RWPE1 (cell line): Measurements from ENCODE around the gene MOK.

Experiments used
- CTCF ChIA-PET: fragments of 350-600 bp; sonication (Branson Sonifier 250); formaldehyde crosslinking; extraction: SDS; loops from one replicate; lab custom pipeline; 2021; lab: Yijun Ruan, JAX
- POLR2A ChIA-PET: fragments of 400-600 bp; formaldehyde crosslinking; extraction: SDS; loops from one replicate; lab custom pipeline; 2020; ENCODE audit warnings: antibody characterized with exemption; ENCODE audit not compliant: low non-redundant PET; lab: Yijun Ruan, JAX
- DNase-seq: peaks from one replicate; pipeline ENCODE4 v3.0.0; 2012; ENCODE audit warnings: low spot score
- H3K27ac ChIP-seq: fragments of 450-650 bp; 2 replicates; pipeline ENCODE4 v1.5.1; 2017
- TF ChIP-seq, protein P1 (sequence below): fragments of 450-650 bp; conservative IDR thresholded peaks from 2 replicates; pipeline ENCODE4 v1.5.1; 2017; ENCODE audit warnings: low read depth, mild to moderate bottlenecking

The MOK gene

DNA sequence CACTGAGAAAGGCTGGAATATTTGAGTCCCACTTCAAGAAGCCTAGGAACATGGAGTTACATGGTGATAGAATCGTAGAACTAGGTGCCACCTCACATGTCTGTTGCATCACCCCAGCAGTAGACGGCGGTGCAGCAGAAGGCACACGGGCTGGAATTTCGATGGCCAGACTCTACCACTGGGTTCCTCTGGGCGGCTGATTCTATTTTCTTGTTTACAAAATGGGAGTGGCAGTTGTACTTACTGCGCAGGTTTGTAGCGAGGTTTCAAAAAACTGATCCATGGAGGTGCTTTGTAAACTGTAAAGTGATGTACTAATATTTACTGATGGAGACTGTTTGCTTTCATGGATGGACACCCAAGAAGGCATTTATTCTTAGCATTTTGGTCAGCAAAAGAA lies 119.6 kb downstream of the MOK start:
- no peak overlapping the region for H3K27ac ChIP-seq
- POLR2A ChIA-PET, result no interaction called here
- DNase-seq, result no peak
- TF ChIP-seq, protein P1, sequence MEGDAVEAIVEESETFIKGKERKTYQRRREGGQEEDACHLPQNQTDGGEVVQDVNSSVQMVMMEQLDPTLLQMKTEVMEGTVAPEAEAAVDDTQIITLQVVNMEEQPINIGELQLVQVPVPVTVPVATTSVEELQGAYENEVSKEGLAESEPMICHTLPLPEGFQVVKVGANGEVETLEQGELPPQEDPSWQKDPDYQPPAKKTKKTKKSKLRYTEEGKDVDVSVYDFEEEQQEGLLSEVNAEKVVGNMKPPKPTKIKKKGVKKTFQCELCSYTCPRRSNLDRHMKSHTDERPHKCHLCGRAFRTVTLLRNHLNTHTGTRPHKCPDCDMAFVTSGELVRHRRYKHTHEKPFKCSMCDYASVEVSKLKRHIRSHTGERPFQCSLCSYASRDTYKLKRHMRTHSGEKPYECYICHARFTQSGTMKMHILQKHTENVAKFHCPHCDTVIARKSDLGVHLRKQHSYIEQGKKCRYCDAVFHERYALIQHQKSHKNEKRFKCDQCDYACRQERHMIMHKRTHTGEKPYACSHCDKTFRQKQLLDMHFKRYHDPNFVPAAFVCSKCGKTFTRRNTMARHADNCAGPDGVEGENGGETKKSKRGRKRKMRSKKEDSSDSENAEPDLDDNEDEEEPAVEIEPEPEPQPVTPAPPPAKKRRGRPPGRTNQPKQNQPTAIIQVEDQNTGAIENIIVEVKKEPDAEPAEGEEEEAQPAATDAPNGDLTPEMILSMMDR, result no peak
- CTCF ChIA-PET, result no interaction called here

DNA sequence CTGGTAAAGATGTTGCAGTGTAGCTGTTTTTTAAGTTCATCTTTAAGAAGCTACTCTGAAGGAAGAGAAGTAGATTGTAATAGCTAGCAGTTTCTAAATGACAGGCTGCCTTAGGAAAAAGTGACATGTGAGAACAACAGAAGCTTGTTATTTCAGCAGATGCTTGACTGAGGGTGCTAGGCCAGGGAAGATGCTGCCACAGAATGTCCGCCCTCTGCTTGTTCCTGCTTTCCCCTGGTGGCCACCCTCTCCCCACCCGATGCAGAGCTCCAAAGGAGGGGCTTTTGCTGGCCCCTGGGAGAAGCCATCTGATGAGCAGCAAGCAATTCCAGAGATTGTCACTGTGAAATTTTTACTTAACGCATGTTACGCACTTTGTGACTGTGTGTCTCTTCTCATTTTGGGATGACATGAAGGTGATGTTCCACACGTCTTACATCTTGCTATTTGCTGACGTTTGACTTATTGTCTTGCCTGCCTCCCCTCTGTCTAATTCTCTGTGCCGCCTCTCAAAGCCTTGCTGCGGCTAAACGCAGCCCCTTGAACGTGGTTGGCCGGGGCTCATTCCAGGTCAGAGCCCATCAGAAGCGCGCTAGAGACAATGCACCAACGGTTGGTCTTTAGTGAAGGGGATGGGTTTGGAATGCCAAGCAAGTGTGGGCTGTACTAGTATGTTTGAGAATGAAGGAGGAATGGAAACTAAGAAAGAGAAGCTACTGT lies 120.5 kb downstream of the MOK start:
- ChIA-PET POLR2A (no interaction called here), CTCF (interaction anchor here (1.1 kb wide), 1 partner anchor 11 kb away, joined by 3 read pairs; no protein-coding TSS in a partner anchor)
- no peak for DNase-seq

DNA sequence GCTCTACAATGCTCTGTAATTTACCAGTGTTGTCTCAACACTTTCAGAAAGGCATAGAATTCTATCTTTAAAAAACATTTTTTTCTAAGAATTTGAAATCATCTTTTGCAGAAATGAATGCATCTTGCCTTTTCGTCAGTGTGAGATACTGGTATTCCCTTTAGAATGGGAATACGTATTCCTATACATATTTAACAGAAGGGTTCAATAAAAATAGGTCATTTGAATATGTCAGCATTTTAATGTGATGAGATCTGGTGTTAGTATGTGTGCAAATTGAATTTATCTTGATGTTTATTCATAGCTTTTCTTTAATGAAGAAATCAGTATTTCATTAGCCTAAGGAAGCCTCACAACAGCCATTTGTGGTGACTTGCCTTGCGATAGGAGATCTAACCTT lies 121.1 kb downstream of the MOK start:
- H3K27ac ChIP-seq, result no peak overlapping the region
- ChIA-PET POLR2A (no interaction called here), CTCF (interaction anchor here (1.1 kb wide), 1 partner anchor 11 kb away, joined by 3 read pairs; no protein-coding TSS in a partner anchor)
- TF ChIP-seq, protein P1, result no peak
- DNase-seq, result no peak

More for the DNA sequence above, 120.5 kb downstream of the MOK start:
- TF ChIP-seq, protein P1, result no peak
- no peak overlapping the region for H3K27ac ChIP-seq

DNA sequence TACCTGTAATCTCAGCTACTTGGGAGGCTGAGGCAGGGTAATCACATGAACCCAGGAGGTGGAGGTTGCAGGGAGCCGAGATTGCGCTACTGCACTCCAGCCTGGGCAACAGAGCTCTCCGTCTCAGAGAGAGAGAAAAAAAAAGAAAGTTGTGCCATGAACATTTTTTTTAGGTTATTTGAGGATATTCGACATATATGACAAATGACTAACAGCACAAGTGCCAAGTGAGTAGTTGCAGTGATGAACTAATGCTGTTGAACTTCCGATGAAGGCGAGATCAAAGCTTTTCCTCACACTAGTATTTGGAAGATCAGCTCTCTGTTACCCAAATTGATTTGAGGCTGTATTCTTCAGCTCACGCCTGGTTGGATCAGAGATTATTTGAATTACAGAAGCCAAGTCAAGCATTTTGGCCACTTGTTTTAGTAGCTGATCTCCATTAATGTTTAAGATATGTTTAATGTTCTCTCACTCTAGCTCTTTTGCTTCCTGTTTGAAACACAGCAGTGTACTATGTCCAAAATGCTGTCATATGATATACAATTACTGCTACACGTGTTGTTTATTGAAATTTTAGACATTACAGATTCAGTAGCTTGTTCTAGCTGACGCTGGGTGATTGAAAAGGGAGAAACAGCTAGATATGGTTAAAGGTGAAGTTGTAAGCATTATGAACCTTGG lies 121.9 kb downstream of the MOK start:
- ChIA-PET POLR2A (no interaction called here), CTCF (interaction anchor here (0.9 kb wide), 1 partner anchor 18 kb away, joined by 3 read pairs; no protein-coding TSS in a partner anchor)
- no peak for DNase-seq
- no peak overlapping the region for H3K27ac ChIP-seq
- TF ChIP-seq, protein P1, result no peak

DNA sequence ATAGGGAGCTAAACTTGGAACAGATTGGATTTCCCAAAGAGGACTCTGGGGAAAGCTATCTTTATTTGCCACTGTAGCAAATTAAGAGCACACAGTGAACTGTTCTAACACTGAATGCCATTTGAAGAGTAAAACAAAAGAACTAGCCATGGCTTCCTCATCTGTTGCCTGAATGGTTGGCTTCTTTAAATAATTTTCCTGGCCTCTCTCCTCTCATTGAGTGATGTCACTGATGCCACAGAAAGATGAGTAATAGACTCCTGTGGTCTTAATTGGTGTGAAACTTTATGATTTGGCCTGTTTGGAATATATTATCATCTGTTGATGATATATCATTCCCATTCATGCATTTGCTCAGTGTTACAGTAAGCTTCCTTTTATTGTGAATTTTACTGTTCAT lies 122.8 kb downstream of the MOK start:
- POLR2A ChIA-PET, result no interaction called here
- CTCF ChIA-PET, result interaction anchor here (0.7 to 0.9 kb wide), 3 partner anchors 17 to 86 kb away, joined by 3 read pairs; no protein-coding TSS in a partner anchor
- no peak overlapping the region for H3K27ac ChIP-seq
- peak; percentile 29 for DNase-seq
- TF ChIP-seq, protein P1, result no peak

DNA sequence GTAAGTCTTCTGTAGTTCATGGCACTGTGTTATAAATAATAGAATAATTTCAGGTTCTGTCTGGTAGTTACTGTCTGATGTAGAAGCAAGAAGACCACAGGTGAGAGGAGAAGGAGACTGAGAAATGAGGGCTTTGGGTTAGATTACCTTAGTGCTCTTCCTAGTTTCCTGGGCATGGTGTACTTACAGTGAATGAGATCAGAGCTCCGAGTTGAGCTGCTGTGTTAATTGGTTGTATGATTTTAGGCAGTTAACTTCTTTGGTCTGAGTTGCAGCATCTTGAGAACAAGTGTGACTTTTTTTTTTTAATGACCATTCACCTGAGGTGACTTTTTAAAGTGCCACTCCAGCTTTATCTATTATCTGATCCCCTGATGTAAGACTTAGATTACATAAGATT lies 123.8 kb downstream of the MOK start:
- DNase-seq, result no peak
- no peak overlapping the region for H3K27ac ChIP-seq
- CTCF ChIA-PET, result no interaction called here
- TF ChIP-seq, protein P1, result no peak
- POLR2A ChIA-PET, result interaction anchor here (0.5 to 0.7 kb wide), 2 partner anchors 21 to 1680 kb away, joined by 3 to 4 read pairs; no protein-coding TSS in a partner anchor
